Measurements from ENCODE around the gene OCA2. TPM values are rescaled to one million over a fixed set of nuclear protein-coding genes. Genes with fewer than 3 reads are reported as not detected.
"Not testable (repeated sequence)": the region's sequence is repeated elsewhere in the genome, so short reads cannot be mapped to it uniquely, and the experiment has no call there.

Gene OCA2
- polyA plus RNA-seq, 1 donor (not counting 4 experiments of a cell fraction or from before 2014, with no cell fraction given), result 0.05 TPM

- Histone ChIP-seq H3K9ac (ENCODE audit: control insufficient read depth, extremely low read depth, insufficient read depth, low read length) (no peak overlapping the region), H3K27ac (ENCODE audit: control insufficient read depth, insufficient read depth, low read length) (no peak overlapping the region), H3K79me2 (ENCODE audit: control insufficient read depth, insufficient read depth, low read length) (no peaks in the 10 kb centered on the region), H3K9me1 (ENCODE audit: control insufficient read depth, extremely low read depth, insufficient read depth, low read length) (no peaks in the 10 kb centered on the region), H3K27me3 (ENCODE audit: control insufficient read depth, extremely low read depth, insufficient read depth, low read length) (no peaks in the 10 kb centered on the region), H3K4me1 (ENCODE audit: control insufficient read depth, extremely low read depth, insufficient read depth, low read length) (no peaks in the 10 kb centered on the region), H3K9me3 (ENCODE audit: control insufficient read depth, low read depth, low read length) (peaks cover 8% of the 10 kb centered on the region), H4K20me1 (ENCODE audit: control insufficient read depth, extremely low read depth, insufficient read depth, low read length) (no peaks in the 10 kb centered on the region), H3K4me2 (ENCODE audit: control insufficient read depth, extremely low read depth, insufficient read depth, low read depth, low read length) (no peak overlapping the region), H3K4me3 (ENCODE audit: control insufficient read depth in 2 of 3, extremely low read depth in 1 of 3, insufficient read depth in 2 of 3, low read depth in 1 of 3, low read length in 3 of 3) (no peak overlapping the region), H2AFZ (ENCODE audit: control insufficient read depth, low read length) (no peak overlapping the region), H3K36me3 (ENCODE audit: control insufficient read depth in 2 of 2, extremely low read depth in 1 of 2, insufficient read depth in 2 of 2, low read length in 2 of 2) (no peaks in the 10 kb centered on the region)
- DNase-seq (ENCODE audit: low read depth, low spot score), result no peak
- no peak for FAIRE-seq
- TF ChIP-seq CTCF (optimal IDR thresholded peaks at IDR 0.05 in 1 of 3, IDR thresholded peaks at IDR 0.05 in 1 of 3, conservative IDR thresholded peaks at IDR 0.05 in 1 of 3; ENCODE audit: extremely low read depth in 1 of 3, insufficient read depth in 2 of 3, low read length in 3 of 3), result no peak
- dilution Hi-C loops (cut with MboI; ENCODE audit: extremely low pct_ligation_motif_present, low sequenced_read_pairs), result no loop called here
Observed at GRCh38 chr15:28013480-28013879, 85.6 kb downstream of the OCA2 start.

GRCh38 chr15:28012231-28012630 lies 86.9 kb downstream of the OCA2 start:
- no peak for FAIRE-seq
- Histone ChIP-seq H3K4me3 (ENCODE audit: control insufficient read depth in 2 of 3, extremely low read depth in 1 of 3, insufficient read depth in 2 of 3, low read depth in 1 of 3, low read length in 3 of 3) (no peak overlapping the region), H3K36me3 (ENCODE audit: control insufficient read depth in 2 of 2, extremely low read depth in 1 of 2, insufficient read depth in 2 of 2, low read length in 2 of 2) (no peaks in the 10 kb centered on the region), H4K20me1 (ENCODE audit: control insufficient read depth, extremely low read depth, insufficient read depth, low read length) (no peaks in the 10 kb centered on the region), H3K9me3 (ENCODE audit: control insufficient read depth, low read depth, low read length) (peaks cover 8% of the 10 kb centered on the region), H3K4me2 (ENCODE audit: control insufficient read depth, extremely low read depth, insufficient read depth, low read depth, low read length) (no peak overlapping the region), H3K27me3 (ENCODE audit: control insufficient read depth, extremely low read depth, insufficient read depth, low read length) (no peaks in the 10 kb centered on the region), H3K27ac (ENCODE audit: control insufficient read depth, insufficient read depth, low read length) (no peak overlapping the region), H2AFZ (ENCODE audit: control insufficient read depth, low read length) (no peak overlapping the region), H3K9me1 (ENCODE audit: control insufficient read depth, extremely low read depth, insufficient read depth, low read length) (no peaks in the 10 kb centered on the region), H3K79me2 (ENCODE audit: control insufficient read depth, insufficient read depth, low read length) (no peaks in the 10 kb centered on the region), H3K9ac (ENCODE audit: control insufficient read depth, extremely low read depth, insufficient read depth, low read length) (no peak overlapping the region), H3K4me1 (ENCODE audit: control insufficient read depth, extremely low read depth, insufficient read depth, low read length) (no peaks in the 10 kb centered on the region)
- DNase-seq (ENCODE audit: low read depth, low spot score), result no peak
- dilution Hi-C loops (cut with MboI; ENCODE audit: extremely low pct_ligation_motif_present, low sequenced_read_pairs), result no loop called here
- TF ChIP-seq CTCF (optimal IDR thresholded peaks at IDR 0.05 in 1 of 3, IDR thresholded peaks at IDR 0.05 in 1 of 3, conservative IDR thresholded peaks at IDR 0.05 in 1 of 3; ENCODE audit: extremely low read depth in 1 of 3, insufficient read depth in 2 of 3, low read length in 3 of 3) (no peak), EZH2 (IDR thresholded peaks at IDR 0.05; ENCODE audit: low read length) (no peak)

- H3K4me3 ChIP-seq (ENCODE audit: control insufficient read depth in 2 of 3, extremely low read depth in 1 of 3, insufficient read depth in 2 of 3, low read depth in 1 of 3, low read length in 3 of 3); H4K20me1 ChIP-seq (ENCODE audit: control insufficient read depth, extremely low read depth, insufficient read depth, low read length); DNase-seq (ENCODE audit: low read depth, low spot score); dilution Hi-C loops (cut with MboI; ENCODE audit: extremely low pct_ligation_motif_present, low sequenced_read_pairs); H3K4me2 ChIP-seq (ENCODE audit: control insufficient read depth, extremely low read depth, insufficient read depth, low read depth, low read length); H3K79me2 ChIP-seq (ENCODE audit: control insufficient read depth, insufficient read depth, low read length); H3K27ac ChIP-seq (ENCODE audit: control insufficient read depth, insufficient read depth, low read length); H3K27me3 ChIP-seq (ENCODE audit: control insufficient read depth, extremely low read depth, insufficient read depth, low read length); FAIRE-seq; H3K36me3 ChIP-seq (ENCODE audit: control insufficient read depth in 2 of 2, extremely low read depth in 1 of 2, insufficient read depth in 2 of 2, low read length in 2 of 2); H3K4me1 ChIP-seq (ENCODE audit: control insufficient read depth, extremely low read depth, insufficient read depth, low read length); H3K9me1 ChIP-seq (ENCODE audit: control insufficient read depth, extremely low read depth, insufficient read depth, low read length); H2AFZ ChIP-seq (ENCODE audit: control insufficient read depth, low read length); H3K9ac ChIP-seq (ENCODE audit: control insufficient read depth, extremely low read depth, insufficient read depth, low read length): not testable (repeated sequence)
- peaks cover 13% of the 10 kb centered on the region for H3K9me3 ChIP-seq (ENCODE audit: control insufficient read depth, low read depth, low read length)
Observed at GRCh38 chr15:28008175-28008574, 90.9 kb downstream of the OCA2 start.
